AG09309 (cell line): ENCODE measurements around the gene ANXA2.
"Not testable (repeated sequence)": the region's sequence is repeated elsewhere in the genome, so short reads cannot be mapped to it uniquely, and the experiment has no call there.

ENCODE experiments used
- DNase-seq: peaks from one replicate; pipeline ENCODE4 v3.0.0-alpha.2; 2010; ENCODE audit warnings: low read depth
- H3K4me3 ChIP-seq: 2 replicates; pipeline ENCODE4 v1.5.1; 2011; ENCODE audit warnings: mild to moderate bottlenecking, low read depth, low read length, moderate library complexity; ENCODE audit not compliant: control insufficient read depth
- CTCF ChIP-seq: IDR thresholded peaks from 2 replicates; pipeline ENCODE4 v1.5.1; 2011; ENCODE audit warnings: mild to moderate bottlenecking, low read depth, low read length, inconsistent platforms; ENCODE audit not compliant: insufficient read depth, control insufficient read depth; ENCODE audit errors: missing control alignments

ANXA2 gene

DNA sequence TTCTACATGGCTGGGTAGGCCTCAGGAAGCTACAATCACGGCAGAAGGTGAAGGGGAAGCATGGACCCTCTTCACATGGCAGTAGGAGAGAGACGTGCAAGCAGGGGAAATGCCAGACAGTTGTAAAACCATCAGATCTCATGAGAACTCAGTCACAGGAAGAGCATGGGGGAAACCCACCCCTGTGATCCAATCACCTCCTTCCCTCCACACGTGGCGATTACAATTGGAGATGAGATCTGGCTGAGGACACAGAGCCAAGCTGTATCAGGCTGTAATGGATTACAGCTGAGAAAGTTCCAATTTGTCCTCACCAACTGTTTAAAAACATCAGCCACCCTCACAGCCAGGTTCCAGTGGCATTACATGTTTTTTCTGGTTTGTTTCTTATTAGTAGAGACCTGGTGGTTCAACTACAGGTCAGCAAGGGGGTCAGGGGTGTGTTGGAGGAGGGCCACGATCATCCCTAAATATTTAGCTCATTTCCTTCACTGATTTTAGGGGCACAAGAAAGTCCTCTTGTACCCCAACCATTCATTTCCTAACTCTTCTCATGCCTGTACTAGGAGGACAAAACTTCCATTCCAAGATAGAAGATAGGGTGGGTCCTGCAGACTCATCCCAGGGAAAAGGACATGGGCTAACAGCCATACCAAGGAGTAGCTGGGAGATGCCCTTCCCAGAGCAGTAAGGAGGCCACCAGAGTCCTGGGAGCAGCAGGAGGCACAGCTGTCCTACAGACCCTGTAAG is 54.4 kb downstream of the ANXA2 start:
- TF ChIP-seq CTCF = no peak
- H3K4me3 ChIP-seq = no peak overlapping the region
- DNase-seq = no peak

DNA sequence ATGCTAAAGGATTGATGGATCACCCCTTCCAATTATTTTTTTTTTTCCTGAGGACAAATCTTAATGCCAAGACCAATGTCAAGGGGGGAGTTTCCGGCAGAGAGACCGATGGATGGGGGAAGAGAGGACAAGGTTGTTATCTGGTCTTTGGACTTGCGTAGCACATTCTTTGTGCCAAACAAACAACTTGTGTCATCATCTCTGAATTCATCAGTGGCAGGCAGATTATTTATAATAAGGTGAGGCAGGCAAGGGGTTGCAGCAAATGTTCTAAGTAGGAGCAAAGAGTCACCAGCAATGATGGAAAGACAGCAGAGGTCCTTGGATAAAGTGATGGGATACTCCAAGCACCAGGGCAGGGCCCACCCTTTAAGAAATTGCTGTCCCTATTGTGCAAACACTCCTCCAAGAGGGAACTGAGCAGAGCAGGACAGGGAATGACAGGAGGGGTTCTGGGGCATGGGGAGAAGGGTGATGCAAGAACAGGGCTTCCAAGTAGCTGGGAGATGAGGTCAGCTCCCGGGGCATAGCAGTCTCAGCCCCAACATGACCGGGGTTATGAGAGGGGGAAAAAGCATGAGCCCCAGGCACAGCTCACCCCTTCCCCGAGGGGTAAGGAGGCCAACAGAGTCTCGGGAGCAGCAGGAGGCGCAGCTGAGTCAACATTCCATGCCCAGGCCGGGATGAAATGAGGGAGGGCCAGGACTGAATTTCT is 57.4 kb downstream of the ANXA2 start:
- peak; percentile 26 for TF ChIP-seq CTCF
- no peak overlapping the region for H3K4me3 ChIP-seq
- DNase-seq = no peak

GRCh38 chr15:60339236-60339635 is 58.5 kb downstream of the ANXA2 start:
- TF ChIP-seq CTCF = no peak
- H3K4me3 ChIP-seq = no peak overlapping the region
- DNase-seq = no peak

GRCh38 chr15:60338810-60339209 is 59.0 kb downstream of the ANXA2 start:
- TF ChIP-seq CTCF = no peak
- no peak for DNase-seq

GRCh38 chr15:60337076-60337475 is 60.7 kb downstream of the ANXA2 start:
- no peak for TF ChIP-seq CTCF
- DNase-seq = no peak
- no peak overlapping the region for H3K4me3 ChIP-seq

More at GRCh38 chr15:60338810-60339209, 59.0 kb downstream of the ANXA2 start:
- H3K4me3 ChIP-seq = no peak overlapping the region

DNA sequence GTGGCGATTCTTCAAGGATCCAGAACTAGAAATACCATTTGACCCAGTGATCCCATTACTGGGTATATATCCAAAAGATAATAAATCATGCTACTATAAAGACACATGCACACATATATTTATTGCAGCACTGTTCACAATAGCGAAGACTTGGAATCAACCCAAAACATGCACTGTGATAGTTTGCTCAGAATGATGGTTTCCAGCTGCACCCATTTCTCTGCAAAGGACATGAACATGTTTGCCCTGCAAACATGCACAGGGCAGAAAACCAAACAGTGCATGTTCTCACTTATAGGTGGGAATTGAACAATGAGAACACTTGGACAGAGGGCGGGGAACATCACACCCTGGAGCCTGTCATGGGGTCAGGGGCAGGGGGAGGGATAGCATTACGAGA is 62.5 kb downstream of the ANXA2 start:
- DNase-seq, H3K4me3 ChIP-seq: not testable (repeated sequence)

GRCh38 chr15:60328852-60329443 is 68.8 kb downstream of the ANXA2 start:
- H3K4me3 ChIP-seq = no peak overlapping the region
- peak; percentile 60 for TF ChIP-seq CTCF
- no peak for DNase-seq
